Measurements from ENCODE around the gene SLC22A17. TPM values are rescaled to one million over a fixed set of nuclear protein-coding genes. Genes with fewer than 3 reads are reported as not detected.

The SLC22A17 gene
- total and polyA plus RNA-seq, 2 of the 13 experiments (the other 11 are each of a cell fraction or from before 2014, with no cell fraction given) = 0.95 to 1.1 TPM

GRCh38 chr14:23319746-23320583 is 32.7 kb downstream of the SLC22A17 start (continued):
- TF ChIP-seq KIAA2018 (CRISPR knock-in tag; IDR thresholded peaks at IDR 0.05; ENCODE audit: borderline replicate concordance) (no peak), FOXC1 (CRISPR knock-in tag; IDR thresholded peaks at IDR 0.05; ENCODE audit: borderline replicate concordance) (0 out of 2 replicates have a peak, but pooled peaks have one; percentile 10), HNRNPK (IDR thresholded peaks at IDR 0.05; ENCODE audit: low read depth, low read length, poor library complexity, severe bottlenecking) (peak; percentile 57), CHD4 (IDR thresholded peaks at IDR 0.05; ENCODE audit: borderline replicate concordance, low read length) (no peak; the same call in 1 of the 2 replicates), ARNT2 (CRISPR knock-in tag; IDR thresholded peaks at IDR 0.05; ENCODE audit: low read depth) (peak; percentile 36; the same call in 1 of the 2 replicates), HOXA7 (CRISPR knock-in tag; IDR thresholded peaks at IDR 0.05) (0 out of 2 replicates have a peak, but pooled peaks have one; percentile 36), ZBTB33 (CRISPR knock-in tag; IDR thresholded peaks at IDR 0.05) (peak; percentile 93; the same call in 1 of the 2 replicates), DPF2 (CRISPR knock-in tag; IDR thresholded peaks at IDR 0.05; ENCODE audit: borderline replicate concordance, low read depth) (0 out of 2 replicates have a peak, but pooled peaks have one; percentile 7), MYNN (CRISPR knock-in tag; IDR thresholded peaks at IDR 0.05; ENCODE audit: low read depth) (no peak; the same call in 1 of the 2 replicates), ZNF564 (CRISPR knock-in tag; IDR thresholded peaks at IDR 0.05) (0 out of 2 replicates have a peak, but pooled peaks have one; percentile 13), SOX6 (IDR thresholded peaks at IDR 0.05) (no peak), SOX6 (CRISPR knock-in tag; IDR thresholded peaks at IDR 0.05) (no peak), FOXO4 (CRISPR knock-in tag; conservative IDR thresholded peaks at IDR 0.05) (0 out of 2 replicates have a peak, but pooled peaks have one; percentile 88), PCBP2 (optimal IDR thresholded peaks at IDR 0.05; ENCODE audit: low read depth, low read length, poor library complexity, severe bottlenecking) (peak; percentile 64), SP1 (IDR thresholded peaks at IDR 0.05) (no peak), SP1 (CRISPR knock-in tag; IDR thresholded peaks at IDR 0.05) (0 out of 2 replicates have a peak, but pooled peaks have one; percentile 27)
